22Rv1 (cell line): ENCODE results near the gene GPN1.

Experiments
- ZFX ChIP-seq: fragments of 450-650 bp; IDR thresholded peaks from 2 replicates; pipeline ENCODE4 v1.6.1; 2017; ENCODE audit warnings: antibody characterized with exemption, borderline replicate concordance
- TF ChIP-seq, protein P1 (sequence below): fragments of 450-650 bp; IDR thresholded peaks from 2 replicates; pipeline ENCODE4 v1.5.1; 2017; ENCODE audit warnings: mild to moderate bottlenecking

DNA sequence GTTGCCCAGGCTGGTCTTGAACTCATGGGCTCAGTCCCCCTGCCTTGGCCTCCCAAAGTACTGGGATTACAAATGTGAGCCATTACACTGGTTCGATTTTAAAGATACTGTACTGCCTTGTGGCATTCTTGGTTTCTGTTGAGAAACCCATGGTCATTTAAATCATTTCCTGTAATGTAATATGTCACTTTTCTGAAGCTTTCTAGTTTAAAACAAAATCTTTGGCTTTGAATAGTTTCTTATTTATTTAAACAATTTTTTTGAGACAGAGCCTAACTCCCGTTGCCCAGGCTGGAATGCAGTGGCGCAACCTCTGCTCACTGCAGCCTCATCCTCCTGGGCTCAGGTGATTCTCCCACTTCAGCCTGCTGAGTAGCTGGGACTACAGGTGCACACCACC lies 37.1 kb upstream of the GPN1 start:
- TF ChIP-seq, protein P1, sequence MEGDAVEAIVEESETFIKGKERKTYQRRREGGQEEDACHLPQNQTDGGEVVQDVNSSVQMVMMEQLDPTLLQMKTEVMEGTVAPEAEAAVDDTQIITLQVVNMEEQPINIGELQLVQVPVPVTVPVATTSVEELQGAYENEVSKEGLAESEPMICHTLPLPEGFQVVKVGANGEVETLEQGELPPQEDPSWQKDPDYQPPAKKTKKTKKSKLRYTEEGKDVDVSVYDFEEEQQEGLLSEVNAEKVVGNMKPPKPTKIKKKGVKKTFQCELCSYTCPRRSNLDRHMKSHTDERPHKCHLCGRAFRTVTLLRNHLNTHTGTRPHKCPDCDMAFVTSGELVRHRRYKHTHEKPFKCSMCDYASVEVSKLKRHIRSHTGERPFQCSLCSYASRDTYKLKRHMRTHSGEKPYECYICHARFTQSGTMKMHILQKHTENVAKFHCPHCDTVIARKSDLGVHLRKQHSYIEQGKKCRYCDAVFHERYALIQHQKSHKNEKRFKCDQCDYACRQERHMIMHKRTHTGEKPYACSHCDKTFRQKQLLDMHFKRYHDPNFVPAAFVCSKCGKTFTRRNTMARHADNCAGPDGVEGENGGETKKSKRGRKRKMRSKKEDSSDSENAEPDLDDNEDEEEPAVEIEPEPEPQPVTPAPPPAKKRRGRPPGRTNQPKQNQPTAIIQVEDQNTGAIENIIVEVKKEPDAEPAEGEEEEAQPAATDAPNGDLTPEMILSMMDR, result no peak
- no peak for TF ChIP-seq ZFX
